ENCODE data around the gene RAD51D.

DNA sequence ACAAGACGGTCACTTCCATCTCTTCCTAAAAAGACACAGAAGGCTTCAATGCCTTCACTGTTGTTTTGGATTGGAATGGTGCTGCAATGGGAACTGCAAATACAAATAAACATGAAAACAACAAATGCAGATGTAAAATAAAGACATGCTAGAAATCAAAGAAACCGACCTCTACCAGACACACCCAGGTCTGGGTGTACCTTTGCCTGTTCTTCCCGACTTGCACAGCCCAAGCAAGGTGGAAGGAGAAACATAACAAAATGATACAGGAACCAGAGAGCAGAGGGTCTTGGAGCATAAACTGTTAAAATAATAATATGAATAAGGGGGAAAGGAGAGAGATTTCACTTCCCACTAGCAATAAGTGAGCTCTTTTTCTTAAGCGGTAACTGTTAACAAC lies 73.4 kb downstream of the RAD51D start:
- TF ChIP-seq, protein P1, sequence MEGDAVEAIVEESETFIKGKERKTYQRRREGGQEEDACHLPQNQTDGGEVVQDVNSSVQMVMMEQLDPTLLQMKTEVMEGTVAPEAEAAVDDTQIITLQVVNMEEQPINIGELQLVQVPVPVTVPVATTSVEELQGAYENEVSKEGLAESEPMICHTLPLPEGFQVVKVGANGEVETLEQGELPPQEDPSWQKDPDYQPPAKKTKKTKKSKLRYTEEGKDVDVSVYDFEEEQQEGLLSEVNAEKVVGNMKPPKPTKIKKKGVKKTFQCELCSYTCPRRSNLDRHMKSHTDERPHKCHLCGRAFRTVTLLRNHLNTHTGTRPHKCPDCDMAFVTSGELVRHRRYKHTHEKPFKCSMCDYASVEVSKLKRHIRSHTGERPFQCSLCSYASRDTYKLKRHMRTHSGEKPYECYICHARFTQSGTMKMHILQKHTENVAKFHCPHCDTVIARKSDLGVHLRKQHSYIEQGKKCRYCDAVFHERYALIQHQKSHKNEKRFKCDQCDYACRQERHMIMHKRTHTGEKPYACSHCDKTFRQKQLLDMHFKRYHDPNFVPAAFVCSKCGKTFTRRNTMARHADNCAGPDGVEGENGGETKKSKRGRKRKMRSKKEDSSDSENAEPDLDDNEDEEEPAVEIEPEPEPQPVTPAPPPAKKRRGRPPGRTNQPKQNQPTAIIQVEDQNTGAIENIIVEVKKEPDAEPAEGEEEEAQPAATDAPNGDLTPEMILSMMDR (IDR thresholded peaks at IDR 0.05; ENCODE audit: low read depth, low read length, missing input control), result no peak
- TF ChIP-seq EGR1 (IDR thresholded peaks at IDR 0.05; ENCODE audit: low read depth in 2 of 2) (no peak), TAF1 (conservative IDR thresholded peaks at IDR 0.05) (no peak), SP1 (IDR thresholded peaks at IDR 0.05) (no peak), FOXA1 (IDR thresholded peaks at IDR 0.05) (no peak), GABPA (IDR thresholded peaks at IDR 0.05 in 1 of 2, conservative IDR thresholded peaks at IDR 0.05 in 1 of 2) (no peak), RAD21 (IDR thresholded peaks at IDR 0.05) (no peak)
- TF ChIP-seq, protein P2, sequence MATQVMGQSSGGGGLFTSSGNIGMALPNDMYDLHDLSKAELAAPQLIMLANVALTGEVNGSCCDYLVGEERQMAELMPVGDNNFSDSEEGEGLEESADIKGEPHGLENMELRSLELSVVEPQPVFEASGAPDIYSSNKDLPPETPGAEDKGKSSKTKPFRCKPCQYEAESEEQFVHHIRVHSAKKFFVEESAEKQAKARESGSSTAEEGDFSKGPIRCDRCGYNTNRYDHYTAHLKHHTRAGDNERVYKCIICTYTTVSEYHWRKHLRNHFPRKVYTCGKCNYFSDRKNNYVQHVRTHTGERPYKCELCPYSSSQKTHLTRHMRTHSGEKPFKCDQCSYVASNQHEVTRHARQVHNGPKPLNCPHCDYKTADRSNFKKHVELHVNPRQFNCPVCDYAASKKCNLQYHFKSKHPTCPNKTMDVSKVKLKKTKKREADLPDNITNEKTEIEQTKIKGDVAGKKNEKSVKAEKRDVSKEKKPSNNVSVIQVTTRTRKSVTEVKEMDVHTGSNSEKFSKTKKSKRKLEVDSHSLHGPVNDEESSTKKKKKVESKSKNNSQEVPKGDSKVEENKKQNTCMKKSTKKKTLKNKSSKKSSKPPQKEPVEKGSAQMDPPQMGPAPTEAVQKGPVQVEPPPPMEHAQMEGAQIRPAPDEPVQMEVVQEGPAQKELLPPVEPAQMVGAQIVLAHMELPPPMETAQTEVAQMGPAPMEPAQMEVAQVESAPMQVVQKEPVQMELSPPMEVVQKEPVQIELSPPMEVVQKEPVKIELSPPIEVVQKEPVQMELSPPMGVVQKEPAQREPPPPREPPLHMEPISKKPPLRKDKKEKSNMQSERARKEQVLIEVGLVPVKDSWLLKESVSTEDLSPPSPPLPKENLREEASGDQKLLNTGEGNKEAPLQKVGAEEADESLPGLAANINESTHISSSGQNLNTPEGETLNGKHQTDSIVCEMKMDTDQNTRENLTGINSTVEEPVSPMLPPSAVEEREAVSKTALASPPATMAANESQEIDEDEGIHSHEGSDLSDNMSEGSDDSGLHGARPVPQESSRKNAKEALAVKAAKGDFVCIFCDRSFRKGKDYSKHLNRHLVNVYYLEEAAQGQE (IDR thresholded peaks at IDR 0.05), result no peak
- TF ChIP-seq, protein P3, sequence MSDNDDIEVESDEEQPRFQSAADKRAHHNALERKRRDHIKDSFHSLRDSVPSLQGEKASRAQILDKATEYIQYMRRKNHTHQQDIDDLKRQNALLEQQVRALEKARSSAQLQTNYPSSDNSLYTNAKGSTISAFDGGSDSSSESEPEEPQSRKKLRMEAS (IDR thresholded peaks at IDR 0.05), result no peak
- TF ChIP-seq, protein P4, sequence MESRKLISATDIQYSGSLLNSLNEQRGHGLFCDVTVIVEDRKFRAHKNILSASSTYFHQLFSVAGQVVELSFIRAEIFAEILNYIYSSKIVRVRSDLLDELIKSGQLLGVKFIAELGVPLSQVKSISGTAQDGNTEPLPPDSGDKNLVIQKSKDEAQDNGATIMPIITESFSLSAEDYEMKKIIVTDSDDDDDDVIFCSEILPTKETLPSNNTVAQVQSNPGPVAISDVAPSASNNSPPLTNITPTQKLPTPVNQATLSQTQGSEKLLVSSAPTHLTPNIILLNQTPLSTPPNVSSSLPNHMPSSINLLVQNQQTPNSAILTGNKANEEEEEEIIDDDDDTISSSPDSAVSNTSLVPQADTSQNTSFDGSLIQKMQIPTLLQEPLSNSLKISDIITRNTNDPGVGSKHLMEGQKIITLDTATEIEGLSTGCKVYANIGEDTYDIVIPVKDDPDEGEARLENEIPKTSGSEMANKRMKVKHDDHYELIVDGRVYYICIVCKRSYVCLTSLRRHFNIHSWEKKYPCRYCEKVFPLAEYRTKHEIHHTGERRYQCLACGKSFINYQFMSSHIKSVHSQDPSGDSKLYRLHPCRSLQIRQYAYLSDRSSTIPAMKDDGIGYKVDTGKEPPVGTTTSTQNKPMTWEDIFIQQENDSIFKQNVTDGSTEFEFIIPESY (IDR thresholded peaks at IDR 0.05), result no peak

All from liver (tissue), 3 donors.